Endothelial cell of umbilical vein (primary cell): ENCODE results near the gene POLR3B. TPM values are rescaled to one million over a fixed set of nuclear protein-coding genes. Genes with fewer than 3 reads are reported as not detected.

Source experiments
- BruUV-seq: library from RNA; stranded (reverse); fragments of 400-500 nt; replicated peaks from 2 replicates; lab custom pipeline; 2021; lab: Mats Ljungman, UMichigan
- CTCF ChIA-PET: fragments of 300-600, 350-600 bp; sonication (Branson Sonifier 250); formaldehyde crosslinking; loops from one replicate; lab custom pipeline; 2021; ENCODE audit warnings: antibody characterized with exemption, inconsistent platforms; lab: Charles Lee
- POLR2A ChIA-PET: fragments of 300-600, 350-600 bp; sonication (Branson Sonifier 250); formaldehyde crosslinking; loops from one replicate; lab custom pipeline; 2021; ENCODE audit warnings: antibody characterized with exemption, inconsistent platforms; lab: Charles Lee
- DNase-seq: peaks from one replicate; pipeline ENCODE4 v3.0.0-alpha.2; 2011; ENCODE audit warnings: low read depth, low spot score
- FAIRE-seq: peaks from 2 replicates; lab custom pipeline; 2011; peaks lifted over from hg19 to GRCh38; lab: Jason Lieb, UNC
- H2AFZ ChIP-seq: 2 replicates; pipeline ENCODE4 v1.6.0; 2012; ENCODE audit warnings: low read depth, low read length, control low read depth, inconsistent platforms
- H3K27ac ChIP-seq: 2 replicates; pipeline ENCODE4 v1.5.1; 2011; ENCODE audit warnings: low read depth, mild to moderate bottlenecking, control low read depth, low read length, moderate library complexity; ENCODE audit not compliant: insufficient read depth
- H3K27me3 ChIP-seq, 2 experiments: 2 replicates each; pipeline versions ENCODE4 v1.6.0 to v1.6.1; 2011; ENCODE audit warnings: low read length in 2 of 2, mixed read lengths in 1 of 2; ENCODE audit not compliant: control insufficient read depth in 2 of 2, insufficient read depth in 2 of 2
- H3K36me3 ChIP-seq, 2 experiments: 2 replicates in 1 of 2; 3 replicates in 1 of 2; pipeline ENCODE4 v1.5.1; 2011; ENCODE audit warnings: low read length in 2 of 2, mild to moderate bottlenecking in 1 of 2, moderate library complexity in 1 of 2; ENCODE audit not compliant: control insufficient read depth in 2 of 2, insufficient read depth in 2 of 2; ENCODE audit errors: extremely low read depth in 1 of 2
- H3K4me1 ChIP-seq: 3 replicates; pipeline ENCODE4 v1.5.1; 2011; ENCODE audit warnings: mild to moderate bottlenecking, low read length; ENCODE audit not compliant: control insufficient read depth, insufficient read depth; ENCODE audit errors: extremely low read depth
- H3K4me2 ChIP-seq: 2 replicates; pipeline ENCODE4 v1.6.1; 2011; ENCODE audit warnings: low read length, control low read depth, mixed read lengths; ENCODE audit not compliant: insufficient read depth
- H3K4me3 ChIP-seq, 3 experiments: fragments of 200-600 bp in 1 of 3; sonication (generic), shearing (Covaris generic) in 1 of 3; replicated peaks in 1 of 3; 2 replicates each; pipeline ENCODE4 v1.5.1; 2011 to 2016; ENCODE audit warnings: control low read depth in 3 of 3, low read length in 3 of 3, mild to moderate bottlenecking in 2 of 3, inconsistent platforms in 1 of 3, low read depth in 1 of 3, moderate library complexity in 1 of 3; ENCODE audit not compliant: insufficient read depth in 1 of 3
- H3K79me2 ChIP-seq: 2 replicates; pipeline ENCODE4 v1.6.0; 2012; ENCODE audit warnings: low read length, inconsistent platforms; ENCODE audit not compliant: control insufficient read depth, insufficient read depth
- H3K9ac ChIP-seq: replicated peaks from 2 replicates; pipeline ENCODE3; 2011; ENCODE audit warnings: low read length, control low read depth; ENCODE audit not compliant: insufficient read depth; ENCODE audit errors: extremely low read depth
- H3K9me1 ChIP-seq: replicated peaks from 3 replicates; pipeline ENCODE4 v1.6.0; 2011; ENCODE audit warnings: mild to moderate bottlenecking, low read length; ENCODE audit not compliant: control insufficient read depth, insufficient read depth; ENCODE audit errors: extremely low read depth
- H3K9me3 ChIP-seq: replicated peaks from 2 replicates; pipeline ENCODE4 v1.5.1; 2012; ENCODE audit warnings: low read length, inconsistent platforms; ENCODE audit not compliant: control insufficient read depth, insufficient read depth
- H4K20me1 ChIP-seq: replicated peaks from 2 replicates; pipeline ENCODE3; 2011; ENCODE audit warnings: mild to moderate bottlenecking, low read length; ENCODE audit not compliant: control insufficient read depth, insufficient read depth; ENCODE audit errors: extremely low read depth
- CTCF ChIP-seq, 2 donors: IDR thresholded peaks; 1 replicate in 1 of 2; 2 replicates in 1 of 2; pipeline ENCODE4 v1.5.1; 2011; ENCODE audit warnings: low read length in 2 of 2, mild to moderate bottlenecking in 2 of 2, moderate library complexity in 2 of 2, control low read depth in 1 of 2, inconsistent platforms in 1 of 2, low read depth in 1 of 2; ENCODE audit not compliant: insufficient read depth in 1 of 2; ENCODE audit errors: extremely low read depth in 1 of 2
- EZH2 ChIP-seq: IDR thresholded peaks from 2 replicates; pipeline ENCODE4 v1.6.1; 2012; ENCODE audit warnings: borderline replicate concordance, low read depth, mild to moderate bottlenecking, moderate library complexity, low read length, inconsistent platforms; ENCODE audit not compliant: severe bottlenecking
- FOS ChIP-seq: IDR thresholded peaks from 2 replicates; pipeline ENCODE4 v1.6.1; 2011; ENCODE audit warnings: mild to moderate bottlenecking, low read length, moderate library complexity, borderline replicate concordance; ENCODE audit not compliant: insufficient read depth
- GATA2 ChIP-seq: IDR thresholded peaks from 2 replicates; pipeline ENCODE4 v1.7.0; 2011; ENCODE audit warnings: low read depth, mild to moderate bottlenecking, moderate library complexity, mixed read lengths, low read length; ENCODE audit not compliant: insufficient read length, insufficient read depth
- JUN ChIP-seq: IDR thresholded peaks from 2 replicates; pipeline ENCODE4 v1.6.1; 2011; ENCODE audit warnings: borderline replicate concordance, low read depth; ENCODE audit not compliant: insufficient read length, insufficient read depth
- MAX ChIP-seq: IDR thresholded peaks from 2 replicates; pipeline ENCODE4 v1.6.1; 2011; ENCODE audit not compliant: insufficient read depth, insufficient read length
- MYC ChIP-seq: IDR thresholded peaks from one replicate; pipeline ENCODE4 v1.6.1; 2011; ENCODE audit warnings: mild to moderate bottlenecking, low read depth, low read length
- POLR2A ChIP-seq: IDR thresholded peaks from 2 replicates; pipeline ENCODE4 v1.6.1; 2012; ENCODE audit warnings: low read depth, mild to moderate bottlenecking, control low read depth, low read length
- POLR2AphosphoS5 ChIP-seq: IDR thresholded peaks from 2 replicates; pipeline ENCODE4 v1.6.1; 2012; ENCODE audit warnings: low read depth, mild to moderate bottlenecking, control low read depth, low read length, moderate library complexity; ENCODE audit not compliant: insufficient read depth
- dilution Hi-C: fragments of 300-500 bp; cut with MboI; formaldehyde crosslinking; loops from one replicate; pipeline ENCODE4 v1.15.0; 2019; ENCODE audit warnings: low sequenced_read_pairs; ENCODE audit not compliant: extremely low pct_ligation_motif_present
- intact Hi-C: fragments of 100-400 bp; cut with micrococcal nuclease; formaldehyde crosslinking; loops from one replicate; pipeline ENCODE4 v1.10.0; 2022
- polyA plus RNA-seq, 4 experiments: library from polyadenylated mRNA; depleted of rRNA in 3 of 4; stranded (reverse) in 3 of 4; unstranded in 1 of 4; fragments of >200 nt; gene quantifications; 2 replicates each; pipeline versions ENCODE4 v1.2.1 to v1.2.3, GENCODE V29; 2011 to 2012; ENCODE audit warnings: missing spikeins in 1 of 4
- total RNA-seq: library from RNA; stranded (reverse); gene quantifications from 2 replicates; pipeline ENCODE4 v1.2.3, GENCODE V29; 2021

The POLR3B gene
- total and polyA plus RNA-seq, 2 donors (not counting 3 experiments of a cell fraction or from before 2014, with no cell fraction given) = 6.0 to 12.3 TPM

- no peaks in the 10 kb centered on the region for H3K4me1 ChIP-seq
- TF ChIP-seq FOS (no peak), JUN (no peak), POLR2AphosphoS5 (no peak), EZH2 (no peak), MAX (no peak), CTCF (IDR thresholded peaks at IDR 0.05; ENCODE audit: extremely low read depth in 1 of 2, insufficient read depth in 1 of 2, low read depth in 1 of 2, low read length in 2 of 2) (no peak), GATA2 (no peak), MYC (no peak), POLR2A (no peak)
- intact Hi-C loops = no loop called here
- no peaks in the 10 kb centered on the region for H3K79me2 ChIP-seq
- H3K27me3 ChIP-seq = no peaks in the 10 kb centered on the region
- CTCF ChIA-PET = no interaction called here
- no TSS peak for BruUV-seq
- no peak overlapping the region for H2AFZ ChIP-seq
- no peak overlapping the region for H3K4me3 ChIP-seq
- H4K20me1 ChIP-seq = no peaks in the 10 kb centered on the region
- no peak overlapping the region for H3K27ac ChIP-seq
- POLR2A ChIA-PET = no interaction called here
- no peak for DNase-seq
- H3K9me1 ChIP-seq = no peaks in the 10 kb centered on the region
- peaks cover 0 to 2% of the 10 kb centered on the region in 2 experiments for H3K36me3 ChIP-seq
- H3K9ac ChIP-seq = no peak overlapping the region
- dilution Hi-C loops = no loop called here
- no peak for FAIRE-seq
- H3K4me2 ChIP-seq = no peak overlapping the region
- no peaks in the 10 kb centered on the region for H3K9me3 ChIP-seq
Observed at GRCh38 chr12:106455111-106455510, 97.6 kb downstream of the POLR3B start.
